Activated CD4-positive, alpha-beta T cell treated with anti-CD3 and anti-CD28 coated beads, Interleukin-2, amount 10 ng/mL, durations not matched to agents 24 days and 14 days (primary cell): ENCODE measurements around the gene MSX1. TPM values are rescaled to one million over a fixed set of nuclear protein-coding genes. Genes with fewer than 3 reads are reported as not detected.
"Not testable (repeated sequence)": the region's sequence is repeated elsewhere in the genome, so short reads cannot be mapped to it uniquely, and the experiment has no call there.

ENCODE experiments used
- DNase-seq: peaks from one replicate; pipeline ENCODE4 v3.0.0; 2022
- H3K27ac Mint-ChIP-seq: one replicate; pipeline ENCODE4 v1.8.0; 2022; ENCODE audit warnings: mild to moderate bottlenecking, mixed read lengths
- H3K27me3 Mint-ChIP-seq: one replicate; pipeline ENCODE4 v1.8.0; 2022; ENCODE audit warnings: mixed read lengths
- H3K36me3 Mint-ChIP-seq: one replicate; pipeline ENCODE4 v1.8.0; 2022; ENCODE audit warnings: low read depth, mild to moderate bottlenecking, mixed read lengths
- H3K4me1 Mint-ChIP-seq: one replicate; pipeline ENCODE4 v1.8.0; 2021; ENCODE audit warnings: mixed read lengths
- H3K4me3 Mint-ChIP-seq: one replicate; pipeline ENCODE4 v1.8.0; 2022; ENCODE audit warnings: mild to moderate bottlenecking, moderate library complexity, mixed read lengths
- H3K9me3 Mint-ChIP-seq: one replicate; pipeline ENCODE4 v1.8.0; 2021; ENCODE audit warnings: mixed read lengths
- intact Hi-C: fragments of 100-400 bp; cut with micrococcal nuclease; formaldehyde crosslinking; loops from one replicate; pipeline ENCODE4 v1.15.1; 2023
- total RNA-seq: library from RNA; stranded (reverse); gene quantifications from 2 replicates; pipeline ENCODE4 v1.2.3, GENCODE V29; 2022

MSX1 gene
- not detected in 2 replicates for total RNA-seq

- peak within 1 kb of the TSS; percentile 40 for H3K27ac Mint-ChIP-seq
- H3K4me1 Mint-ChIP-seq = peaks cover 9% of the 10 kb centered on the region
- intact Hi-C loops = no loop called here
- H3K4me3 Mint-ChIP-seq = peak within 1 kb of the TSS; percentile 66
- peaks cover 74% of the 10 kb centered on the region for H3K27me3 Mint-ChIP-seq
- no peak for DNase-seq
- H3K9me3 Mint-ChIP-seq = peaks cover 2% of the 10 kb centered on the region
- peaks cover 6% of the 10 kb centered on the region for H3K36me3 Mint-ChIP-seq
Observed at GRCh38 chr4:4859325-4859798, at the start of gene MSX1. Gene MSX1, plus strand, starts transcription at chr4:4859665. Its CDS starts 235 bp downstream, at chr4:4859900.

GRCh38 chr4:4810092-4810774 is 49.2 kb upstream of the MSX1 start:
- H3K4me1 Mint-ChIP-seq = no peaks in the 10 kb centered on the region
- no peak for DNase-seq
- no peak overlapping the region for H3K27ac Mint-ChIP-seq
- H3K27me3 Mint-ChIP-seq = no peaks in the 10 kb centered on the region
- no peaks in the 10 kb centered on the region for H3K36me3 Mint-ChIP-seq
- H3K9me3 Mint-ChIP-seq = peaks cover 17% of the 10 kb centered on the region
- intact Hi-C loops = no loop called here
- H3K4me3 Mint-ChIP-seq = no peak overlapping the region

GRCh38 chr4:4810778-4811177 is 48.7 kb upstream of the MSX1 start:
- peaks cover 17% of the 10 kb centered on the region for H3K9me3 Mint-ChIP-seq
- no peaks in the 10 kb centered on the region for H3K4me1 Mint-ChIP-seq
- intact Hi-C loops = no loop called here

GRCh38 chr4:4812145-4812794 is 47.2 kb upstream of the MSX1 start:
- DNase-seq = no peak
- intact Hi-C loops = no loop called here
- no peaks in the 10 kb centered on the region for H3K36me3 Mint-ChIP-seq
- no peak overlapping the region for H3K4me3 Mint-ChIP-seq
- H3K9me3 Mint-ChIP-seq = peaks cover 20% of the 10 kb centered on the region
- H3K27ac Mint-ChIP-seq = no peak overlapping the region
- no peaks in the 10 kb centered on the region for H3K4me1 Mint-ChIP-seq
- H3K27me3 Mint-ChIP-seq = no peaks in the 10 kb centered on the region

More at GRCh38 chr4:4810778-4811177, 48.7 kb upstream of the MSX1 start:
- DNase-seq = no peak
- Mint-ChIP-seq H3K4me3 (no peak overlapping the region), H3K36me3 (no peaks in the 10 kb centered on the region), H3K27ac (no peak overlapping the region), H3K27me3 (no peaks in the 10 kb centered on the region)

GRCh38 chr4:4818415-4819212 is 40.9 kb upstream of the MSX1 start:
- Mint-ChIP-seq H3K27me3 (no peaks in the 10 kb centered on the region), H3K27ac (no peak overlapping the region), H3K36me3 (no peaks in the 10 kb centered on the region), H3K4me1 (no peaks in the 10 kb centered on the region), H3K4me3 (no peak overlapping the region), H3K9me3 (peaks cover 21% of the 10 kb centered on the region)
- intact Hi-C loops = no loop called here
- DNase-seq = no peak

- Mint-ChIP-seq H3K27me3 (no peaks in the 10 kb centered on the region), H3K36me3 (no peaks in the 10 kb centered on the region), H3K4me3 (no peak overlapping the region), H3K27ac (no peak overlapping the region), H3K9me3 (peaks cover 15% of the 10 kb centered on the region), H3K4me1 (no peaks in the 10 kb centered on the region)
- intact Hi-C loops = no loop called here
- DNase-seq = no peak
Observed at GRCh38 chr4:4819213-4819606, 40.3 kb upstream of the MSX1 start.

GRCh38 chr4:4820261-4820660 is 39.2 kb upstream of the MSX1 start:
- DNase-seq = no peak
- Mint-ChIP-seq H3K27ac (no peak overlapping the region), H3K27me3 (no peaks in the 10 kb centered on the region), H3K4me1 (no peaks in the 10 kb centered on the region), H3K9me3 (peaks cover 13% of the 10 kb centered on the region), H3K4me3 (no peak overlapping the region), H3K36me3 (no peaks in the 10 kb centered on the region)
- intact Hi-C loops = no loop called here

- Mint-ChIP-seq H3K4me1 (no peaks in the 10 kb centered on the region), H3K27ac (no peak overlapping the region), H3K27me3 (no peaks in the 10 kb centered on the region), H3K4me3 (no peak overlapping the region), H3K9me3 (peaks cover 13% of the 10 kb centered on the region), H3K36me3 (no peaks in the 10 kb centered on the region)
- no peak for DNase-seq
- intact Hi-C loops = no loop called here
Observed at GRCh38 chr4:4820739-4821138, 38.7 kb upstream of the MSX1 start.

- DNase-seq = no peak
- Mint-ChIP-seq H3K27me3 (no peaks in the 10 kb centered on the region), H3K36me3 (no peaks in the 10 kb centered on the region), H3K27ac (no peak overlapping the region), H3K4me1 (no peaks in the 10 kb centered on the region), H3K9me3 (peaks cover 13% of the 10 kb centered on the region), H3K4me3 (no peak overlapping the region)
- intact Hi-C loops = no loop called here
Observed at GRCh38 chr4:4821577-4821976, 37.9 kb upstream of the MSX1 start.

GRCh38 chr4:4822286-4822685 is 37.2 kb upstream of the MSX1 start:
- H3K4me1 Mint-ChIP-seq, DNase-seq, H3K9me3 Mint-ChIP-seq, intact Hi-C loops, H3K4me3 Mint-ChIP-seq, H3K27me3 Mint-ChIP-seq, H3K27ac Mint-ChIP-seq, H3K36me3 Mint-ChIP-seq: not testable (repeated sequence)

GRCh38 chr4:4823621-4824162 is 35.8 kb upstream of the MSX1 start:
- intact Hi-C loops = no loop called here
- H3K9me3 Mint-ChIP-seq = peaks cover 6% of the 10 kb centered on the region

GRCh38 chr4:4824232-4824631 is 35.2 kb upstream of the MSX1 start:
- intact Hi-C loops = no loop called here
- no peak overlapping the region for H3K27ac Mint-ChIP-seq
- H3K9me3 Mint-ChIP-seq = peaks cover 6% of the 10 kb centered on the region
- no peaks in the 10 kb centered on the region for H3K4me1 Mint-ChIP-seq
- no peaks in the 10 kb centered on the region for H3K27me3 Mint-ChIP-seq
- H3K4me3 Mint-ChIP-seq = no peak overlapping the region
- no peaks in the 10 kb centered on the region for H3K36me3 Mint-ChIP-seq
- DNase-seq = no peak

More at GRCh38 chr4:4823621-4824162, 35.8 kb upstream of the MSX1 start:
- no peak overlapping the region for H3K4me3 Mint-ChIP-seq
- DNase-seq = no peak
- no peaks in the 10 kb centered on the region for H3K27me3 Mint-ChIP-seq
- H3K27ac Mint-ChIP-seq = no peak overlapping the region
- H3K4me1 Mint-ChIP-seq = no peaks in the 10 kb centered on the region
- no peaks in the 10 kb centered on the region for H3K36me3 Mint-ChIP-seq

GRCh38 chr4:4825431-4825830 is 34.0 kb upstream of the MSX1 start:
- H3K27ac Mint-ChIP-seq = no peak overlapping the region
- peaks cover 6% of the 10 kb centered on the region for H3K9me3 Mint-ChIP-seq
- no peak overlapping the region for H3K4me3 Mint-ChIP-seq
- H3K4me1 Mint-ChIP-seq = no peaks in the 10 kb centered on the region
- no peak for DNase-seq
- intact Hi-C loops = no loop called here
- H3K36me3 Mint-ChIP-seq = no peaks in the 10 kb centered on the region
- H3K27me3 Mint-ChIP-seq = no peaks in the 10 kb centered on the region

GRCh38 chr4:4829837-4830236 is 29.6 kb upstream of the MSX1 start:
- Mint-ChIP-seq H3K27ac (no peak overlapping the region), H3K27me3 (no peaks in the 10 kb centered on the region), H3K4me3 (no peak overlapping the region), H3K36me3 (no peaks in the 10 kb centered on the region), H3K9me3 (peaks cover 7% of the 10 kb centered on the region), H3K4me1 (no peaks in the 10 kb centered on the region)
- intact Hi-C loops = no loop called here
- no peak for DNase-seq
